Ureter (tissue), 1 donor: ENCODE measurements around the gene CCDC187. TPM values are rescaled to one million over a fixed set of nuclear protein-coding genes. Genes with fewer than 3 reads are reported as not detected.
A peak's percentile ranks its signal among the peaks of the same experiment; 100 is the strongest.

ENCODE experiments used
- DNase-seq: peaks from one replicate; pipeline ENCODE4 v3.0.0-alpha.2; 2020; ENCODE audit warnings: low spot score
- total RNA-seq: library from RNA; stranded (reverse); gene quantifications from one replicate; pipeline ENCODE4 v1.2.4, GENCODE V29; 2023
- donor health status: DM: yes; HTN: yes; CAD: no.

The CCDC187 gene
- total RNA-seq, 1 donor from 2014 or later = 9.0 TPM

DNA sequence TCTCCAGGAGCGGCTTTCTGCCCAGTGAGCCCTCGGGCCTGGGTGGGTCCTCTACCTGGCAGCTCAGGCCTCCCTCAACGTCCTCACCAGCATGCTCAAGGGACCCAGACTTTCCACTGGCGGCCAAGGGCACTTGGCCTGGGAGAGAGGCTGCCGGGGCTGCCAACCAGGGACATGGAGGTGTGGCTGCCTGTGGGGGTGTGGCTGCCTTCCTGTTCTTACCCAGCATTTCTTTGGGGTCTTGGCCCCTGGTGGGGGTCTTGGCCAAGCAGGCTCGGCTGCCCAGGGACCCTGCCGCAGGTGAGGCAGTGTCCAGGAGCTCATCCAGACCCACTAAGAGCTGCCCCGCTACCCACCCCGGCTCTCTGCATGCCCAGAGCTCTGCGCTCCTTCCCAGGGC lies 51.0 kb downstream of the CCDC187 start:
- DNase-seq = no peak

DNA sequence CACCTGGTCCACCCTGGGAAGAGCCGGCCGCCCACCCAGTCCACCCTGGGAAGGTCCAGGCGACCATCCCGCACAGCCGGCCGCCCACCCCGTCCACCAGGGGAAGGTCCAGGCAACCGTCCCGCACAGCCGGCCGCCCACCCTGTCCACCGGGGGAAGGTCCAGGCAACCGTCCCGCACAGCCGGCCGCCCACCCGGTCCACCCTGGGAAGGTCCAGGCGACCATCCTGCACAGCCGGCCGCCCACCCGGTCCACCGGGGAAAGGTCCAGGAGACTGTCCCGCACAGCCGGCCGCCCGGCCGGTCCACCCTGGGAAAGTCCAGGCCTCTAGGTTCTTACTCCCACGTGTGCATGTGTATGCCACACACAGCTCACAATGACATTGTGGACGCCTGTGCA lies 51.6 kb downstream of the CCDC187 start:
- no peak for DNase-seq

- no peak for DNase-seq
Observed at GRCh38 chr9:136251264-136252115, 52.4 kb downstream of the CCDC187 start.

- no peak for DNase-seq
Observed at GRCh38 chr9:136250676-136251075, 53.2 kb downstream of the CCDC187 start.

- DNase-seq = no peak
Observed at GRCh38 chr9:136249877-136250559, 53.9 kb downstream of the CCDC187 start.

DNA sequence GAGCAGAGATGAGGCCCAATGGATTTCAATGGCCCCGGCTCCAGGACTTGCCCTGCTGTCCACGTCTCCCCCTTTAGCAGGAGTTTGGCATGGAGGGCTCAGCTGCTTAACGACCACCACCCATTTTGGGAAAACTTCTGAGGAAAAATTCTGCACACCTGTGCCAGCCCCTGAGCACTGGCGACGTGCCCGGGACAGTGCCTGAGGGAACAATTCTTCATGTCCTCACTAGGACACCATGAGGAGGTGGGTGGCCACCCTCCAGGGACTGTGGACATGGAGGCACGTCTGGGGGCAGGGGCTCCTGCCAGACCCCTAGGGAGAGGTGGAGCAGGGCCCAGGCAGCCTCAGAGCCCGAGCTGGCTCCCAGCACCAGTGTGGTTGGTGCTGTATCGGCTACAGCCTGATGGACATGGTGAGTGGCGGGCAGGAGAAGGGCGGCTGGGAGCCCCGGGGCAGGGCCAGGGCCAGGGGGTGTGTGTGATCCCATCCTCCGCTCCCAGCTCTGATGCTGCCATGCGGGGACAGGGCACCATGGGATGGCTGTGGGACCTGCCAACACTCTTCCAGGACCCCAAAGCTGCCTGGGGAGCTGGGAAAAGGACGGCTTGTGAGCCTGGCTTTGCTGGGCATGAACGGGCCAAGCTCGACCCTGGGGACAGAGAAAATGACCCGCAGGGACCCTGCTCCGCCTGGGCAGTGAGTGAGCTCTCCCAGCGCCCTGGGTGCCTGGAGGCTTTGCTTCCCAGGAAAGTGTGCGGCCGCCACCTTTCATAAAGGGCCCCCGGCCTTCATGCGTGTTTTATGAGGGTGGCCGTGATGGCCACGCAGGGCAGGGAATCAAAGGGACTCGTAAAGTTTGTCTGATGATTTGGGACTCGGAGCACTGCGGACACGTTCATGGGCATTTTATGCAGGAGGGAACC lies 54.7 kb downstream of the CCDC187 start:
- no peak for DNase-seq

DNA sequence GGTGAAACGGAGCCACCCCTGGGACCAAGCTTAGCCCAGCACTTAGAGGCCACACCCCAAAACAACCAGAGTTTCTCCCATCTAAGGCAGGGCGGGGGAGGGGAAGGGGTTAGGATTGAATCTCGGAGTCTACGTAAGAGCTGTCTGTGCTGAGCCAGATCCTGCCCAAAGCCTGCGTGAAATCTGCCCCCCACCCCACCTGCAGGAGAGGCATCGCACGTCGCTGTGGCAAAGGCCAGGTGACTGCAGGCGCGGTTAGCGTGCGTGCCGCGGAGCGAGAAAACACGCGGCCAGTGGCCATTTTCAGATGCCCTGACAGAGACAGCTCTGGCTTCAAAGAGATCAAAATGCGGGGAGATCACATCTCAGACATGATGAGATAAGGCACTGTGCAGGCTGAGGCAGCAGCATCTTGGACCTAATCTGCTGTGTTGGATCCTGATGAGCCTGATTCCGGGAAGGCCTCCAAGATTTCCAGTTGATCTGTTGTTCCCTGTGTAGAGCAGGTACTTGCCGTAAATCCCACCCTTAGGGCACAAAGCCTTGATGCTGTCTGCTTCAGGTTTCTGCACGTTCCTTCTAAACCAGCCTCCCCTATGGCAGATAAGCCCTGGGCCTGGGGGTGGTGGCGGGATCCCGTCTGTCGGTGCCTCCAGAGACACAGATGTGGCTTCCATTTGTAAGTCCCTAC lies 55.8 kb downstream of the CCDC187 start:
- no peak for DNase-seq

- DNase-seq = no peak
Observed at GRCh38 chr9:136247551-136247916, 56.4 kb downstream of the CCDC187 start.

DNA sequence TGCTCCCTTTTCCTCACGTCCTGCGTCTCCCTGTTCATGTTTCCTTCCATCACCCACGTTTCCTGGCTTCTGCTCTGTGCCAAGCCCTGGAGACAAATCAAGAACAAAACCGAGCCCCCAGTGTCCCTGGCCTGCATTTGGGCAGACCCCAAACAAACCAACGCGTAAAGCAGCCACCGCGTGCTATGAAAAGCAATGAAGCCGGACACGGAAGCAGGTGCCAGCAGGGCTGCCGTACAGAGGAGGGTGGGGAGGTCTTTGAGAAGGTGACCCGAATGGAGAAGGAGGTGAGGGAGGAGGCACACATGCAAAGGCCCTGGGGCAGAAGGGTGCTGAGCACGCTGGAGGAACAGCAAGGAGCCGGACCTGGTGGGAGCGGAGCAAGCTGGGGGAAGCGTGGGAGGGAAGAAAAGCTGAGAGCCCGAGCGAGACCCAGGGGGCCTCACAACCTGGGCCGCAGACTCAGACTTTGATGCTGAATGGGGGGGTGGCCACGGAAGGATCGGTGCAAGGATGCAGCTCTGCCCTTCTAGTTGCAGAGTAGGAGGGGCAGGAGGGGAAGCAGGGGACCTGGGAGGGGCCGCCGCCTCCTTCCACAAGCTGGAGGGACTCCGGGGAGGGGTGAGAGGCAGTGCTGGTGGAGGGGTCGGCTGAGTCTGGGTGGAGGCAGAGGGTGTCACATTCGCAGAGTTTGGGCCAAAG lies 56.9 kb downstream of the CCDC187 start:
- DNase-seq = no peak

GRCh38 chr9:136245219-136246150 lies 58.4 kb downstream of the CCDC187 start, which contains the start of gene QSOX2:
TSS of gene QSOX2 (minus strand) at chr9:136245812. CDS start at chr9:136245803, 9 bp downstream.
- DNase-seq = peak; percentile 83

DNA sequence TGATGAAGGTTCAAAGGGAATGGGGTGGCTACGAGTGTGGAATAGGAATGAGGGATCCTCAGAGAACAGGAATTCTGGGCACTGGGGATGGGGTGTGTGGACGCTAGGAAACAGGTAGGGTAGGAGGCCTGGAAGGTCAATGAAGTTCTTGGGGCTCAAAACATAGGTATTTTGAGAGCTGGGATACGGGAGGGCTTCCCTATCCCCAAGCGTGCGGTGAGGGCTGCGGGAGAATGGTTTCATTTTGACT lies 59.0 kb downstream of the CCDC187 start:
- no peak for DNase-seq

DNA sequence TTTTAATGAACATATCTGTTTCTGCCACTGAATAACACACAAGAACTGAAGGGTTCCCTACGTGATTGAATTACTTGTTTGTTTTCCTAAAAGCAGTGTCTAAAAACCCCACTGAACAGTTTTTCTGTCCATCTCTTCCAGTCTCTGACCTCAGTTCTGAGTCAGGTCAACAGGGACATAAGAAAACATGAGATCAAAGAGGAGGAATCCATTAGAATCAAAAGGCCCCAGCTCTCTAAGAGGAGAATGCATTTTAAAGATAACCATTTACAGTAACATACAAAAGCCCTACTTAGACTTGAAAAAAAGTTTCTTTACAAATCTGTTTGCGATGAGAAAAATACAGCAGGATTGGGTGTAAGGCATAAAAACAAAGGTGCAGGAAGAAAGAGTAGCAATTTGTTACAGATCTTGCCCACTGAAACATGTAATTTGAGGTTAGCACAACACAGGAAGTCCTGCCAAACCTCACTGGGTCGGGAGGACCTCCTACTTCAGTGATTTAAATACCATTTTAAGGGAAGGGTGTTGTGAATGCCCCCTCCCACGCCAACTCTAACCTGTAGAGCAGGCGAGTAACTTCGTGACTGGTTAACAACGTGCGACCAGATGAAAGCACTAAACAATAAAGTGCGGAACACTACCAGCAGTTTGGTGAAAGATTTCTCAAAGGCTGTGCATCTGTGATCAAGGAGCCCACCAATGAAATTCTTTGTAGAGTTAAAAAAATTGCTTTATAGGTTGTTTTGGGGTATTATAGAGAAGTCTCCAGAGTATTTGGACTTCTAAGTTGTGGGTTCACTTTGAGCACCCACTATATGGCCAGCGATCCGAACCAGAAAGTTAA lies 59.5 kb downstream of the CCDC187 start:
- DNase-seq = no peak

DNA sequence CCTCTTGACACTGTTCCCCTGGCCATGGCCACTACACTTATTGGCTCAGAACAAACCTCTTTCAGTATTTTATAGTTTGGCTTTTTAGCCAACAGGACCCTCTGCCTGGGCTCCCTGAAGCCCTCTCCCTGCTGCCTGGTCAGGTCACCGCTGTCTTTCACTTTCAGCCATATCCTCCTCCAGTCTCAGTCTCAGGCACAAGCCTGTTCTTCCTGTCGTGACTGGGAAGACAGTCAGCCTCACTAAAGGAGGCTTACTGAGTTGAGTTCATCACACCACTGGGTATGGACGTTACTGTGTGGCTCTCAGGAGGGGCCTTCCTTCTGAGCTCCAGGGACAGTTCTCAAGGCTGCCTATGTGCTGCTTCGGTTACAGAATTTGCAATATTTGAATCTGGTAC lies 60.3 kb downstream of the CCDC187 start:
- no peak for DNase-seq

DNA sequence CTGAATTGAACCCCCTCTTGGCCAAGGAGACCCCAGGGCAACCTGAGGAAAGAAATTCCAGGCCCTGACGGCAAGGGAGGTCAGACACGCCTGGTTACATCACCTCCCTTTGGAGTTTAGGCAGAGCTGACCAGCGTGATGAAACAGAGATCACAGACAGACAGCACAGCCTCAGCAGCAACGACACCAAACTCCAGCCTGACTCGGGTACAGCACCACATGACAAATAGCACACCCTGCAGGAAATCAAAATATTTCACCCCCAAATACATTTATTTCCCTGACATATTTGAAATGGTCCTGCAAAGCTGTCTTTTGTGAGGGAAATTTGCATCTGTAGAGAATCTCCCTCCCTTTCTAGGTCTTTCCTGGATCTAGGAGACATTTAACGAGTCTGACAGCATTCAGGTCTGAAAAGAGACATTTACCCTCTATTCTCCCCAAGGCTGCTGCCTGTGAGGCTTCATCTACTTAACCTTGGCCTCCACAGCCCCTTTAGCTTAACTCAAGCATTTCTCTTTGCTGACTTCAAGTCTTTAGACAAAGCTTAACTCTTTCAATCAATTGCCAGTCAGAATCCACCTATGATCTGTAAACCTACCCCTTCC lies 60.9 kb downstream of the CCDC187 start:
- no peak for DNase-seq

GRCh38 chr9:136242248-136242647 lies 61.6 kb downstream of the CCDC187 start:
- DNase-seq = no peak

DNA sequence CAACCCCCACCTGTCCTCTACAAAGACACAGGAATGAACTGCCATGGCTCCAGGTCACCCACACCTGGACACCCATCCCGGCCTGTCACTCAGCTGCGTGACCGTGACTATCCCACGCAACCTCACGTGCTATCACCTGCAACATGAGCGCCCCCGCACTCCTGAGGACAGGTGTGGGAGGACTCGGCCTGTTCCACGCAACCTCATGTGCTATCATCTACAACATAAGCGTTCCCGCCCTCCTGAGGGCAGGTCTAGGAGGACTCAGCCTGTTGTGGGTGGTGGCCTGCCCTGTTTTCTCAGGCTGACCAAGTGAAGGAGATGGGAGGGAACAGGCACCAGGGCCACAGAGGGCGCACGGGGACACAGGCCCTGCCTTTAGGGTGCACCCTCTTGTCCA lies 62.4 kb downstream of the CCDC187 start:
- no peak for DNase-seq

DNA sequence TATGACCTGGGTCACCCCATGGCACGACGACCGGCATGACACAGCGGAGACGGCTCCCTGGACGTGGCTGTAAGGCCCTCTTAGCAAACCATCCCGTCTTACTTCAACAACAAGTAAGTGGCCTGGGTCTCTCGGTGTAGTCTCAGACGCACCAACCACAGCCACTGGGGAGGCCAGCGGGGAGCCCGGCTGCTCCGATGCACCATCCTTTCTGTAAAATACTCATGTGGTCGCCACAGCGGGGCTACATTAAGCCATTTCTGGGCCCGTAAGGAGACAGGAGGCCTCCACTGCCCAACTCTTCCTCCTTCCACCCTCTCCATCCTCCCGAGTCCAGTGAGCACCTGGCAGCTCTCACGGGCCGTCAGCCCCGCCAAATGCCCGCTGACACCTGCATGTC lies 63.0 kb downstream of the CCDC187 start:
- no peak for DNase-seq

DNA sequence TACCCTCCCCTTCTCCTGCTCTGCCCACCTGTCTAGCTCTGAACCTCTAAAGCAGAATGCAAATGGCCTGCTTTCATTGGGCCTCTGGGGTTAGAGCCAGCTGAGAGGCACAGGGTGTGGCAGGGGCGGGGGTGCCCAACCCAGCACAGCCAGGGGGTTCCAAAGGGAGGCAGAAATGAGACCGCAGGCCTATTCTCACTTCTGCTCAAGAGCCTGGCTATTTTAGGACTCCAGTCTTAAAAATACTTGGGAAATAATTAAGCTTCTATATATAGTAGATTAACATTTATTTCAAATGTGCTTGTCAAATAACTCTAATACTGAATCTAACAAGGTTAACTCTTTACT lies 63.9 kb downstream of the CCDC187 start:
- no peak for DNase-seq
